K562 (cell line): ENCODE results near the gene HOXB8. TPM values are rescaled to one million over a fixed set of nuclear protein-coding genes. Genes with fewer than 3 reads are reported as not detected.

ENCODE experiments used
- CHD2 ChIP-seq: IDR thresholded peaks from 2 replicates; pipeline ENCODE4 v1.6.1; 2011; ENCODE audit warnings: low read depth, low read length
- POLR2G ChIP-seq: fragments of 200-400 bp; formaldehyde crosslinking; IDR thresholded peaks from 2 replicates; pipeline ENCODE4 v1.6.1; 2017; ENCODE audit warnings: low read depth, mild to moderate bottlenecking, antibody characterized with exemption, low read length, moderate library complexity
- SETDB1 ChIP-seq: IDR thresholded peaks from one replicate; pipeline ENCODE4 v1.6.1; 2012; ENCODE audit warnings: low read length, control low read depth, inconsistent platforms
- THAP12 ChIP-seq: fragments of 250-450 bp; sonication (Bioruptor Pico); IDR thresholded peaks from 2 replicates; pipeline ENCODE4 v1.9.0; 2021; ENCODE audit warnings: mild to moderate bottlenecking, inconsistent platforms
- ZBTB9 ChIP-seq: fragments of 450-650 bp; formaldehyde crosslinking; IDR thresholded peaks from 2 replicates; pipeline ENCODE4 v1.4.0; 2020; ENCODE audit warnings: mild to moderate bottlenecking, moderate library complexity
- ZNF174 ChIP-seq: fragments of 250-450 bp; sonication (Bioruptor Pico); IDR thresholded peaks from 2 replicates; pipeline ENCODE4 v1.4.0; 2020; ENCODE audit warnings: mild to moderate bottlenecking
- ZSCAN29 ChIP-seq: fragments of 450-650 bp; IDR thresholded peaks from 2 replicates; pipeline ENCODE4 v1.6.1; 2017
- polyA plus RNA-seq, 8 experiments: library from polyadenylated mRNA; depleted of rRNA in 4 of 8; stranded (reverse) in 5 of 8; unstranded in 3 of 8; fragments of >200 nt; fragmentation: Nextera tagmentation in 2 of 8; fragmentation: Illumina TruSeq in 1 of 8; extraction: Ambion mirVana in 2 of 8; extraction: Trizol in 1 of 8; gene quantifications; 2 replicates each; pipeline versions ENCODE4 v1.2.1 to v1.2.3, GENCODE V29; 2011 to 2014; ENCODE audit warnings: inconsistent platforms in 1 of 8, missing spikeins in 1 of 8
- total RNA-seq, 7 experiments: library from RNA; depleted of rRNA in 6 of 7; stranded (reverse); fragments of >200 nt in 6 of 7; fragmentation: Illumina TruSeq in 2 of 7; extraction: Trizol in 2 of 7; gene quantifications; 2 replicates each; pipeline versions ENCODE4 v1.2.1 to v1.2.3, GENCODE V29; 2011 to 2021; ENCODE audit warnings: low replicate concordance in 1 of 7

HOXB8 gene
- total and polyA plus RNA-seq, 9 of the 15 experiments (the other 6 are each of a cell fraction or from before 2014, with no cell fraction given): 0.52 to 23.8 (median 3.6) TPM

DNA sequence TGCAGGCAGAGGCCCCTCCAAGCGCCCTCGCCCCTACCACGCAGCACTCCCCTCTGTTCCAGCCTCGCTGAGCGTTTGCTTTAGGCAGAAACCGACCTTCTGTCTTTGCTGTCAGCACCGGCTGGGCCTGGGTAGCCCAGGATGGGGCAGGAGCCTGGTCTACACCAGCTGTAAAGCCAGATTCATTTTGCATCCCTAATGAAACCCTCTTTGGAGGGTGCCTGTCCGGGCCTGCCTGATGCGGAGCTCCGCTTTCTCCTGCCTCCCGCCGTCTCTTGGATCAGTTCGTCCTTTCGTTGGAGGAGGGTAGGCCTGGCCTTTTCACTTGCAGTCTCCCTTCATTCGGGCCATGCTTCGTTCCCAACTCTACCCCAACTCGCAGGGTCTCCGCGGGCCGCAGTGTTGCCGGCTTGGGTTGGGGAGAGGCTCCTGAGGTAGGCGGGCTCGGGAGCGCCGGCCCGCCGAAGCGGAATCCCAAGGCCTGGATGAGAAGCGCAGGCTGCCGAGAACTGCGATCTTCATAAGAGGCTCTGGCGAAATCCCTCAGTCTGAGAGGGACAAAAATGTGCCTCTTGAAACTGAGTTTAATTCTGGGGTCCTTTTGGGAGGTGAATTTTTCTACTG lies 4.8 kb upstream of the HOXB8 start (continued):
- 0 out of 2 replicates have a peak, but pooled peaks have one; percentile 13 for TF ChIP-seq THAP12 (CRISPR knock-in tag)
- peak; percentile 87 for TF ChIP-seq POLR2G
- no peak for TF ChIP-seq SETDB1
- TF ChIP-seq ZBTB9 (CRISPR knock-in tag): 0 out of 2 replicates have a peak, but pooled peaks have one; percentile 9
- TF ChIP-seq ZSCAN29: peak; percentile 93
- TF ChIP-seq ZNF174 (CRISPR knock-in tag): no peak
- TF ChIP-seq CHD2: peak; percentile 5; the same call in 1 of the 2 replicates
